Neural progenitor cell (in vitro differentiated cells): Measurements from ENCODE around the gene METRNL.

Experiments
- CTCF ChIP-seq: fragments of 200-600 bp; sonication (generic); IDR thresholded peaks from 2 replicates; pipeline ENCODE4 v1.5.1; 2017; ENCODE audit warnings: antibody characterized with exemption, mild to moderate bottlenecking
- EZH2 ChIP-seq: fragments of 200-600 bp; sonication (generic); IDR thresholded peaks from 2 replicates; pipeline ENCODE4 v1.6.1; 2017; ENCODE audit warnings: antibody characterized with exemption, mild to moderate bottlenecking, moderate library complexity
- EZH2phosphoT487 ChIP-seq: fragments of 200-600 bp; sonication (generic); IDR thresholded peaks from 2 replicates; pipeline ENCODE4 v1.6.1; 2017; ENCODE audit warnings: antibody characterized with exemption

GRCh38 chr17:83052241-83052564, 27.2 kb upstream of the METRNL start:
- TF ChIP-seq CTCF = no peak
- TF ChIP-seq EZH2 = no peak
- TF ChIP-seq EZH2phosphoT487 = no peak
